Endothelial cell of umbilical vein (primary cell): ENCODE measurements around the gene OPA3. TPM values are rescaled to one million over a fixed set of nuclear protein-coding genes. Genes with fewer than 3 reads are reported as not detected.

Source experiments
- BruUV-seq: library from RNA; stranded (reverse); fragments of 400-500 nt; replicated peaks from 2 replicates; lab custom pipeline; 2021; lab: Mats Ljungman, UMichigan
- CTCF ChIA-PET: fragments of 300-600, 350-600 bp; sonication (Branson Sonifier 250); formaldehyde crosslinking; loops from one replicate; lab custom pipeline; 2021; ENCODE audit warnings: antibody characterized with exemption, inconsistent platforms; lab: Charles Lee
- POLR2A ChIA-PET: fragments of 300-600, 350-600 bp; sonication (Branson Sonifier 250); formaldehyde crosslinking; loops from one replicate; lab custom pipeline; 2021; ENCODE audit warnings: antibody characterized with exemption, inconsistent platforms; lab: Charles Lee
- DNase-seq: peaks from one replicate; pipeline ENCODE4 v3.0.0-alpha.2; 2011; ENCODE audit warnings: low read depth, low spot score
- FAIRE-seq: peaks from 2 replicates; lab custom pipeline; 2011; peaks lifted over from hg19 to GRCh38; lab: Jason Lieb, UNC
- H2AFZ ChIP-seq: 2 replicates; pipeline ENCODE4 v1.6.0; 2012; ENCODE audit warnings: low read depth, low read length, control low read depth, inconsistent platforms
- H3K27ac ChIP-seq: 2 replicates; pipeline ENCODE4 v1.5.1; 2011; ENCODE audit warnings: low read depth, mild to moderate bottlenecking, control low read depth, low read length, moderate library complexity; ENCODE audit not compliant: insufficient read depth
- H3K27me3 ChIP-seq, 2 experiments: 2 replicates each; pipeline versions ENCODE4 v1.6.0 to v1.6.1; 2011; ENCODE audit warnings: low read length in 2 of 2, mixed read lengths in 1 of 2; ENCODE audit not compliant: control insufficient read depth in 2 of 2, insufficient read depth in 2 of 2
- H3K36me3 ChIP-seq, 2 experiments: 2 replicates in 1 of 2; 3 replicates in 1 of 2; pipeline ENCODE4 v1.5.1; 2011; ENCODE audit warnings: low read length in 2 of 2, mild to moderate bottlenecking in 1 of 2, moderate library complexity in 1 of 2; ENCODE audit not compliant: control insufficient read depth in 2 of 2, insufficient read depth in 2 of 2; ENCODE audit errors: extremely low read depth in 1 of 2
- H3K4me1 ChIP-seq: 3 replicates; pipeline ENCODE4 v1.5.1; 2011; ENCODE audit warnings: mild to moderate bottlenecking, low read length; ENCODE audit not compliant: control insufficient read depth, insufficient read depth; ENCODE audit errors: extremely low read depth
- H3K4me2 ChIP-seq: 2 replicates; pipeline ENCODE4 v1.6.1; 2011; ENCODE audit warnings: low read length, control low read depth, mixed read lengths; ENCODE audit not compliant: insufficient read depth
- H3K4me3 ChIP-seq, 3 experiments: fragments of 200-600 bp in 1 of 3; sonication (generic), shearing (Covaris generic) in 1 of 3; replicated peaks in 1 of 3; 2 replicates each; pipeline ENCODE4 v1.5.1; 2011 to 2016; ENCODE audit warnings: control low read depth in 3 of 3, low read length in 3 of 3, mild to moderate bottlenecking in 2 of 3, inconsistent platforms in 1 of 3, low read depth in 1 of 3, moderate library complexity in 1 of 3; ENCODE audit not compliant: insufficient read depth in 1 of 3
- H3K79me2 ChIP-seq: 2 replicates; pipeline ENCODE4 v1.6.0; 2012; ENCODE audit warnings: low read length, inconsistent platforms; ENCODE audit not compliant: control insufficient read depth, insufficient read depth
- H3K9ac ChIP-seq: replicated peaks from 2 replicates; pipeline ENCODE3; 2011; ENCODE audit warnings: low read length, control low read depth; ENCODE audit not compliant: insufficient read depth; ENCODE audit errors: extremely low read depth
- H3K9me1 ChIP-seq: replicated peaks from 3 replicates; pipeline ENCODE4 v1.6.0; 2011; ENCODE audit warnings: mild to moderate bottlenecking, low read length; ENCODE audit not compliant: control insufficient read depth, insufficient read depth; ENCODE audit errors: extremely low read depth
- H3K9me3 ChIP-seq: replicated peaks from 2 replicates; pipeline ENCODE4 v1.5.1; 2012; ENCODE audit warnings: low read length, inconsistent platforms; ENCODE audit not compliant: control insufficient read depth, insufficient read depth
- H4K20me1 ChIP-seq: replicated peaks from 2 replicates; pipeline ENCODE3; 2011; ENCODE audit warnings: mild to moderate bottlenecking, low read length; ENCODE audit not compliant: control insufficient read depth, insufficient read depth; ENCODE audit errors: extremely low read depth
- CTCF ChIP-seq, 2 donors: IDR thresholded peaks; 1 replicate in 1 of 2; 2 replicates in 1 of 2; pipeline ENCODE4 v1.5.1; 2011; ENCODE audit warnings: low read length in 2 of 2, mild to moderate bottlenecking in 2 of 2, moderate library complexity in 2 of 2, control low read depth in 1 of 2, inconsistent platforms in 1 of 2, low read depth in 1 of 2; ENCODE audit not compliant: insufficient read depth in 1 of 2; ENCODE audit errors: extremely low read depth in 1 of 2
- EZH2 ChIP-seq: IDR thresholded peaks from 2 replicates; pipeline ENCODE4 v1.6.1; 2012; ENCODE audit warnings: borderline replicate concordance, low read depth, mild to moderate bottlenecking, moderate library complexity, low read length, inconsistent platforms; ENCODE audit not compliant: severe bottlenecking
- FOS ChIP-seq: IDR thresholded peaks from 2 replicates; pipeline ENCODE4 v1.6.1; 2011; ENCODE audit warnings: mild to moderate bottlenecking, low read length, moderate library complexity, borderline replicate concordance; ENCODE audit not compliant: insufficient read depth
- GATA2 ChIP-seq: IDR thresholded peaks from 2 replicates; pipeline ENCODE4 v1.7.0; 2011; ENCODE audit warnings: low read depth, mild to moderate bottlenecking, moderate library complexity, mixed read lengths, low read length; ENCODE audit not compliant: insufficient read length, insufficient read depth
- JUN ChIP-seq: IDR thresholded peaks from 2 replicates; pipeline ENCODE4 v1.6.1; 2011; ENCODE audit warnings: borderline replicate concordance, low read depth; ENCODE audit not compliant: insufficient read length, insufficient read depth
- MYC ChIP-seq: IDR thresholded peaks from one replicate; pipeline ENCODE4 v1.6.1; 2011; ENCODE audit warnings: mild to moderate bottlenecking, low read depth, low read length
- POLR2A ChIP-seq: IDR thresholded peaks from 2 replicates; pipeline ENCODE4 v1.6.1; 2012; ENCODE audit warnings: low read depth, mild to moderate bottlenecking, control low read depth, low read length
- POLR2AphosphoS5 ChIP-seq: IDR thresholded peaks from 2 replicates; pipeline ENCODE4 v1.6.1; 2012; ENCODE audit warnings: low read depth, mild to moderate bottlenecking, control low read depth, low read length, moderate library complexity; ENCODE audit not compliant: insufficient read depth
- dilution Hi-C: fragments of 300-500 bp; cut with MboI; formaldehyde crosslinking; loops from one replicate; pipeline ENCODE4 v1.15.0; 2019; ENCODE audit warnings: low sequenced_read_pairs; ENCODE audit not compliant: extremely low pct_ligation_motif_present
- intact Hi-C: fragments of 100-400 bp; cut with micrococcal nuclease; formaldehyde crosslinking; loops from one replicate; pipeline ENCODE4 v1.10.0; 2022
- polyA plus RNA-seq, 4 experiments: library from polyadenylated mRNA; depleted of rRNA in 3 of 4; stranded (reverse) in 3 of 4; unstranded in 1 of 4; fragments of >200 nt; gene quantifications; 2 replicates each; pipeline versions ENCODE4 v1.2.1 to v1.2.3, GENCODE V29; 2011 to 2012; ENCODE audit warnings: missing spikeins in 1 of 4
- total RNA-seq: library from RNA; stranded (reverse); gene quantifications from 2 replicates; pipeline ENCODE4 v1.2.3, GENCODE V29; 2021
- TF ChIP-seq, protein P1 (sequence below): IDR thresholded peaks from 2 replicates; pipeline ENCODE4 v1.6.1; 2011; ENCODE audit not compliant: insufficient read depth, insufficient read length

The OPA3 gene
- total and polyA plus RNA-seq, 2 donors (not counting 3 experiments of a cell fraction or from before 2014, with no cell fraction given) = 15.4 to 16.0 TPM

DNA sequence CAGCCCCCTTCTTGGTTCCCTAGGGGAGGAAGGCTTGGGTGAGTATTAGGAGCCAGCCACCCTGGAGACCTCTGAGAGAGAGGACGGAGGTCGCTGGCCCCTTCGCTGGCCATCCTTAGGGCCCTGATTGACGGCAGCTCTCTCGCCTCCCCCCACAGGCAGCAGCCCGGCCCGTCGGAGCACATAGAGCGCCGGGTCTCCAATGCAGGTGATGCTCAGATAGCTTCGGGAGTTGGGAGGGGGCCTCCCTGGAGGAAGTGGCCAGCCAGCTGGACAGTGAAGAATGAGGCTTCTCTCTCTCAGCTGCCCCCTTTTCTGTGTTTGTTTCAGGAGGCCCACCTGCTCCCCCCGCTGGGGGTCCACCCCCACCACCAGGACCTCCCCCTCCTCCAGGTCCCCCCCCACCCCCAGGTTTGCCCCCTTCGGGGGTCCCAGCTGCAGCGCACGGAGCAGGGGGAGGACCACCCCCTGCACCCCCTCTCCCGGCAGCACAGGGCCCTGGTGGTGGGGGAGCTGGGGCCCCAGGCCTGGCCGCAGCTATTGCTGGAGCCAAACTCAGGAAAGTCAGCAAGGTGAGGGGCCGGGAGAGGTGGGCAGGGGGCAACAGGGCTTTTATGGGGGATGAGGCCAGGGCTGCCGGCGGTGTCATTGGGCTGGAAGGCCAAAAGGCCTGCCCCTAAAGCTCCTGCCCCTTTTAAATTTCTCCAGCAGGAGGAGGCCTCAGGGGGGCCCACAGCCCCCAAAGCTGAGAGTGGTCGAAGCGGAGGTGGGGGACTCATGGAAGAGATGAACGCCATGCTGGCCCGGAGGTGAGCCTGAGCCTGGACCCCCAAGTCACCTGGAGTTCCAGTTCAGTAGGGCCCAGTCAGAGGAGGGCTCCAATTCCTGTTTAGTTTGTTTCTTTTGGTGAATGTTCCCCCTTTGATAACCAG lies 62.3 kb downstream of the OPA3 start:
- no peaks in the 10 kb centered on the region for H3K4me1 ChIP-seq
- CTCF ChIA-PET = interaction anchor here (1.0 to 1.5 kb wide), 4 partner anchors 12 to 120 kb away, joined by 3 to 12 read pairs (median 4); no protein-coding TSS in a partner anchor
- POLR2A ChIA-PET = no interaction called here
- H3K36me3 ChIP-seq = peaks cover 17 to 38% of the 10 kb centered on the region in 2 experiments
- H2AFZ ChIP-seq = no peak overlapping the region
- intact Hi-C loops (loop anchor here (2.0 kb wide), 2 partner anchors 13 to 171 kb away; partner anchors contain the start of gene QPCTL), dilution Hi-C loops (no loop called here)
- H3K79me2 ChIP-seq = peaks cover 7% of the 10 kb centered on the region
- no peak overlapping the region for H3K9ac ChIP-seq
- H4K20me1 ChIP-seq = no peaks in the 10 kb centered on the region
- no peak overlapping the region for H3K4me2 ChIP-seq
- FAIRE-seq (no peak), DNase-seq (no peak)
- BruUV-seq = no TSS peak
- no peak overlapping the region for H3K27ac ChIP-seq
- TF ChIP-seq, protein P1, sequence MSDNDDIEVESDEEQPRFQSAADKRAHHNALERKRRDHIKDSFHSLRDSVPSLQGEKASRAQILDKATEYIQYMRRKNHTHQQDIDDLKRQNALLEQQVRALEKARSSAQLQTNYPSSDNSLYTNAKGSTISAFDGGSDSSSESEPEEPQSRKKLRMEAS = no peak
- TF ChIP-seq POLR2AphosphoS5 (no peak), MYC (no peak), JUN (no peak), GATA2 (no peak), EZH2 (no peak), FOS (no peak), POLR2A (no peak), CTCF (IDR thresholded peaks at IDR 0.05; ENCODE audit: extremely low read depth in 1 of 2, insufficient read depth in 1 of 2, low read depth in 1 of 2, low read length in 2 of 2) (no peak)
- H3K4me3 ChIP-seq = no peak overlapping the region
- H3K27me3 ChIP-seq = no peaks in the 10 kb centered on the region
- no peaks in the 10 kb centered on the region for H3K9me3 ChIP-seq
- H3K9me1 ChIP-seq = no peaks in the 10 kb centered on the region
